ENCODE results near the gene CTSZ. TPM values are rescaled to one million over a fixed set of nuclear protein-coding genes. Genes with fewer than 3 reads are reported as not detected.

The CTSZ gene
- total and polyA plus RNA-seq, 5 donors from 2014 or later: 1.8 to 26.6 (median 3.2) TPM

DNA sequence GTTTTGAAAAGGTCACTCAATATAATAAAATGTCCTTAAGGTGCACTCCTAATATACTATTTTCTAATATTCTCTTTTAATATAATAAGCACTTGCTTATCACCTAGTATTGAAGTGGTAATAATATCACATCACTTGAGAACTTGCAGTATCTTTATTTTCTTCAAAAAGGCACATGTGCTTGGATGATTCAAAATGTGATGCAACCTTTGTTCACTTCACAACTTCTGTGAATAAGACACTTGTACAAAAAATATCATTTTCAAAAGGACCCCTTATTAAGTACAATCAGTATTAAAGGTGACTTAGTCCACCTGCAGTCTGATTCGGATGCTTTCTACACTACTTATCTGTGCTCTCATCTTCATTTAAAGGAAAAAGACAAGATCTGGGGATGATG, 32.2 kb upstream of the CTSZ start:
- H3K4me3 Mint-ChIP-seq: peak overlapping the region in 1 of 4 donors; percentile 96
- H3K9me3 ChIP-seq (ENCODE audit: control insufficient read depth in 2 of 2, low read length in 2 of 2): no peaks in the 10 kb centered on the region
- peaks cover 43% of the 10 kb centered on the region for H3K4me1 ChIP-seq (ENCODE audit: control insufficient read depth, insufficient read depth, low read length, poor library complexity, severe bottlenecking)
- peaks cover 44 to 68% (median 57%) of the 10 kb centered on the region in 4 donors for H3K4me1 Mint-ChIP-seq
- H3K27ac ChIP-seq (ENCODE audit: insufficient read depth, low read length, poor library complexity, severe bottlenecking): no peak overlapping the region
- ATAC-seq (ENCODE audit: low read depth in 2 of 2) (no peak), DNase-seq (no peak)
- peaks cover 43% of the 10 kb centered on the region for H3K36me3 Mint-ChIP-seq
- peak overlapping the region; percentile 38 for H3K4me3 ChIP-seq (ENCODE audit: low read depth, low read length)
- H3K27ac Mint-ChIP-seq: no peak overlapping the region
- no peaks in the 10 kb centered on the region for H3K27me3 Mint-ChIP-seq
- H3K36me3 ChIP-seq (ENCODE audit: control insufficient read depth, insufficient read depth, low read length): peaks cover 39% of the 10 kb centered on the region
- H3K9me3 Mint-ChIP-seq: no peaks in the 10 kb centered on the region
- H3K27me3 ChIP-seq (ENCODE audit: control insufficient read depth, insufficient read depth, low read length): no peaks in the 10 kb centered on the region

DNA sequence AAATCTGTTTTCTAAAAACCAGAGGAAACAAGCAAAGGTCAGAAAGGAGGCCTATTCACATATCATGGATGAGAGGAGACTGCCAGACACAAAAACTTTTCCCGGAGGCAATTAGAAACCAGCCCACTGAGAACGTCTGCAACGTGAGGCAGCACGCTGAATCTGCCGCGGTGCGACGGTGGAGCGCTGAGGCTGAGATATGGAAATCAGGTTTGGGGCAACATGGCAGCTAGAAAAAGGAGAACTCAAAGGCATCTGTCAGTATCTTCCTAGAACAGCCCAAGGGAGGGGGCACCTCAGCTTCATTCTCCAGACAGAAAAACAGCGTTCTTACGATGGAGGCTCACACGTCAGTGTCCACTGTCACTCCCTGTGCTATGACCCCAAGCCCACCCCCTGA, 30.3 kb upstream of the CTSZ start:
- Mint-ChIP-seq H3K9me3 (no peaks in the 10 kb centered on the region), H3K4me1 (peaks cover 38 to 65% (median 52%) of the 10 kb centered on the region in 4 donors), H3K36me3 (peaks cover 43% of the 10 kb centered on the region), H3K4me3 (peak overlapping the region in 1 of 4 donors; percentile 27), H3K27ac (peak overlapping the region in 1 of 3 donors; percentile 6), H3K27me3 (no peaks in the 10 kb centered on the region)
- no peak for DNase-seq
- Histone ChIP-seq H3K27ac (ENCODE audit: insufficient read depth, low read length, poor library complexity, severe bottlenecking) (no peak overlapping the region), H3K4me3 (ENCODE audit: low read depth, low read length) (no peak overlapping the region), H3K4me1 (ENCODE audit: control insufficient read depth, insufficient read depth, low read length, poor library complexity, severe bottlenecking) (peaks cover 41% of the 10 kb centered on the region), H3K36me3 (ENCODE audit: control insufficient read depth, insufficient read depth, low read length) (peaks cover 39% of the 10 kb centered on the region), H3K9me3 (ENCODE audit: control insufficient read depth in 2 of 2, low read length in 2 of 2) (no peaks in the 10 kb centered on the region), H3K27me3 (ENCODE audit: control insufficient read depth, insufficient read depth, low read length) (no peaks in the 10 kb centered on the region)
- ATAC-seq (ENCODE audit: low read depth in 2 of 2): no peak

DNA sequence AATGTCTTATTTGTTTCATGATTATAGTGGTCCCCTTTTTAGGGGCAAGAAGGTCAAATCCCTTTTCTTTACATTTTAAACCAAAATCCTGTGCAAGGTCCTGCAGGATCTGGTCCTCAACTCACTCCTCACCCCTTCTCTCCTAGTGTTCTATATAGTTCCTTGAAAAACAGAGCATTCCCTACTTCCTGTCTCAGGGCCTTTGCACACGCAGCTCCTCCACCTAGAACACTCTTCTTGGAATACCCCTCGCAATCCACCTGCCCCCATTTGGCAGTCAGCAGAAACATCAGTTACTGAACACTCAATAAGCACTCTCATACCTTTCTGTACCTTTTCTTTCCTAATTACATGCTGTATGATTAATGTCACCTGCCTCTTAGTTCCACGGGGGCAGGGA, 28.3 kb upstream of the CTSZ start:
- Histone ChIP-seq H3K9me3 (ENCODE audit: control insufficient read depth in 2 of 2, low read length in 2 of 2) (no peaks in the 10 kb centered on the region), H3K4me3 (ENCODE audit: low read depth, low read length) (no peak overlapping the region)

DNA sequence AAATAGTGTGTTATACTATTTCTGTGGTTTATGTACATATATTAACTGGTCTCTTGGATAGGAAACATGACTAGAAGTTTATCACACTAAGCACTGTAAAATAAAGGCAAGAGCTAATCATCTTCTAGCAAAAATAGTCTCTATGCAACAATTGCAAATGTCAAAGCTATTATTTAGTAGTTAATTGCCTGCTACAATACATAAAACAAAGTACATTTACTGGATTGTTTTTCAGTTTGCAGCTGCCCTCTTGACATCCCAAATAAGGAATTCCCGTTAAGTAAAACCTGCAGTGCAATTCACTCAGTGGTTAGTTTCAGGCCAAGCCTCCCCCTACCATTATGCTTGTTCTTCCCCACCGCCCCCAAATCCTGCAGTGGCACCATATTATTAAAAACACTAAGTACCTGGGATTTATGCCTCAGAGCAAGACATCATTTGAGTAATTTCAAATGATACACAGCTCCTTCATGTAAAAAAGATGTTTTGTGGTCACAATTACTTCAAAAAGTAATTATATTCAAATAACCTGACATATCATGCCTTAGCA, 26.6 kb upstream of the CTSZ start:
- peaks cover 28 to 61% (median 49%) of the 10 kb centered on the region in 4 donors for H3K4me1 Mint-ChIP-seq
- peaks cover 38% of the 10 kb centered on the region for H3K4me1 ChIP-seq (ENCODE audit: control insufficient read depth, insufficient read depth, low read length, poor library complexity, severe bottlenecking)
- peak overlapping the region in 1 of 3 donors; percentile 73 for H3K27ac Mint-ChIP-seq
- H3K9me3 Mint-ChIP-seq: no peaks in the 10 kb centered on the region
- no peaks in the 10 kb centered on the region for H3K9me3 ChIP-seq (ENCODE audit: control insufficient read depth in 2 of 2, low read length in 2 of 2)
- no peak overlapping the region for H3K4me3 ChIP-seq (ENCODE audit: low read depth, low read length)
- ATAC-seq (ENCODE audit: low read depth in 2 of 2): no peak
- peak overlapping the region in 3 of 4 donors; percentile 41 to 82 (median 44) for H3K4me3 Mint-ChIP-seq
- DNase-seq: no peak
- peaks cover 52% of the 10 kb centered on the region for H3K36me3 ChIP-seq (ENCODE audit: control insufficient read depth, insufficient read depth, low read length)
- H3K36me3 Mint-ChIP-seq: peaks cover 45% of the 10 kb centered on the region
- H3K27me3 ChIP-seq (ENCODE audit: control insufficient read depth, insufficient read depth, low read length): no peaks in the 10 kb centered on the region
- H3K27me3 Mint-ChIP-seq: no peaks in the 10 kb centered on the region
- H3K27ac ChIP-seq (ENCODE audit: insufficient read depth, low read length, poor library complexity, severe bottlenecking): peak overlapping the region; percentile 90

More for the DNA sequence above, 28.3 kb upstream of the CTSZ start:
- Mint-ChIP-seq H3K9me3 (no peaks in the 10 kb centered on the region), H3K4me3 (peak overlapping the region in 2 of 4 donors; percentile 68 to 72), H3K4me1 (peaks cover 33 to 62% (median 47%) of the 10 kb centered on the region in 4 donors), H3K36me3 (peaks cover 42% of the 10 kb centered on the region), H3K27me3 (no peaks in the 10 kb centered on the region), H3K27ac (peak overlapping the region in 1 of 3 donors; percentile 93)
- no peak for DNase-seq
- H3K27ac ChIP-seq (ENCODE audit: insufficient read depth, low read length, poor library complexity, severe bottlenecking): no peak overlapping the region
- no peak for ATAC-seq (ENCODE audit: low read depth in 2 of 2)
- peaks cover 40% of the 10 kb centered on the region for H3K36me3 ChIP-seq (ENCODE audit: control insufficient read depth, insufficient read depth, low read length)
- no peaks in the 10 kb centered on the region for H3K27me3 ChIP-seq (ENCODE audit: control insufficient read depth, insufficient read depth, low read length)
- peaks cover 37% of the 10 kb centered on the region for H3K4me1 ChIP-seq (ENCODE audit: control insufficient read depth, insufficient read depth, low read length, poor library complexity, severe bottlenecking)

DNA sequence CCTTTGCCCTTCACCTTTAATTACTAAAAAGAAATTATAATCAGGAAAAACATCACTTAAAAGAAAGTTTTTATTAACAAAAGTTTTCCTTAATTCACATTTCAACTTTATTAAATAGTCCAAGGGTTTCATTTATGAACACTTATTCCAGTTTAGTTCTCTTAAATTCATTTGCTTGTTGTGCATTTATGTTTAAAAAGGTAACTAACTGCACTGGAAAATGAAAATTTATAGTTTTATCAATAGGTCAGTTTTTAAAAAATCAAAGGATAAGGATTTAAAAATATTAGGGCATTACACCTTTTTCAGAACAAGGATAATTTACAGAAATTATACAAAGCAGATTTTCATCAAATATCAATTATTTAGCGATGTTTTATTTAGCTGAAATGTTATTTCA, 26.0 kb upstream of the CTSZ start:
- H3K4me1 ChIP-seq (ENCODE audit: control insufficient read depth, insufficient read depth, low read length, poor library complexity, severe bottlenecking): peaks cover 44% of the 10 kb centered on the region
- H3K27ac ChIP-seq (ENCODE audit: insufficient read depth, low read length, poor library complexity, severe bottlenecking): peak overlapping the region; percentile 90
- peak overlapping the region; percentile 71 for H3K4me3 ChIP-seq (ENCODE audit: low read depth, low read length)
- H3K27me3 Mint-ChIP-seq: no peaks in the 10 kb centered on the region
- H3K27ac Mint-ChIP-seq: peak overlapping the region; percentile 80 to 95 (median 95)
- H3K36me3 Mint-ChIP-seq: peaks cover 45% of the 10 kb centered on the region
- peaks cover 57% of the 10 kb centered on the region for H3K36me3 ChIP-seq (ENCODE audit: control insufficient read depth, insufficient read depth, low read length)
- DNase-seq (no peak), ATAC-seq (ENCODE audit: low read depth in 2 of 2) (no peak)
- H3K27me3 ChIP-seq (ENCODE audit: control insufficient read depth, insufficient read depth, low read length): no peaks in the 10 kb centered on the region
- peak overlapping the region; percentile 88 to 96 (median 90) for H3K4me3 Mint-ChIP-seq
- H3K9me3 Mint-ChIP-seq: no peaks in the 10 kb centered on the region
- H3K9me3 ChIP-seq (ENCODE audit: control insufficient read depth in 2 of 2, low read length in 2 of 2): no peaks in the 10 kb centered on the region
- H3K4me1 Mint-ChIP-seq: peaks cover 29 to 64% (median 51%) of the 10 kb centered on the region in 4 donors

DNA sequence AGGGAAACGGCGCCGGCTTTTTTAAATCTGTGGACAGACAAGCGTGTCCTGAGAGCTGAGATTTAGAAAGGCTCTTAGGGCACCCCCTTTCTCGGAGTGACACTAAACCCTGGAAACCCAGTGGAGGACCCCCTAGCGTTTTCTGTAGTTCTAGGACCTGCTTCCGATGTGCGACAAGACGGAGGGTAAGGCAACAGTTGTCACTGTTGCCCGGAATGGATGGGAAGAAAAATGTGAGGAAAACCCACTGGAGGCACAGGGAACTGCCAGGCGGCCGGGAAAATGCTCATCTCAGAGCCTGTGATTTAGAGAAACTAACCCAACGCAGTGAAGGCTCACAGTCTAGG, 25.6 kb upstream of the CTSZ start:
- Histone ChIP-seq H3K36me3 (ENCODE audit: control insufficient read depth, insufficient read depth, low read length) (peaks cover 57% of the 10 kb centered on the region), H3K9me3 (ENCODE audit: control insufficient read depth in 2 of 2, low read length in 2 of 2) (no peaks in the 10 kb centered on the region), H3K4me3 (ENCODE audit: low read depth, low read length) (peak overlapping the region; percentile 71), H3K4me1 (ENCODE audit: control insufficient read depth, insufficient read depth, low read length, poor library complexity, severe bottlenecking) (peaks cover 47% of the 10 kb centered on the region), H3K27ac (ENCODE audit: insufficient read depth, low read length, poor library complexity, severe bottlenecking) (peak overlapping the region; percentile 90), H3K27me3 (ENCODE audit: control insufficient read depth, insufficient read depth, low read length) (no peaks in the 10 kb centered on the region)
- peak overlapping the region; percentile 80 to 95 (median 95) for H3K27ac Mint-ChIP-seq
- H3K4me1 Mint-ChIP-seq: peaks cover 25 to 64% (median 51%) of the 10 kb centered on the region in 4 donors
- H3K4me3 Mint-ChIP-seq: peak overlapping the region; percentile 88 to 96 (median 90)
- no peaks in the 10 kb centered on the region for H3K27me3 Mint-ChIP-seq
- no peaks in the 10 kb centered on the region for H3K9me3 Mint-ChIP-seq
- ATAC-seq (ENCODE audit: low read depth in 2 of 2) (peak in 1 of 2 donors; percentile 2), DNase-seq (no peak)
- H3K36me3 Mint-ChIP-seq: peaks cover 45% of the 10 kb centered on the region

DNA sequence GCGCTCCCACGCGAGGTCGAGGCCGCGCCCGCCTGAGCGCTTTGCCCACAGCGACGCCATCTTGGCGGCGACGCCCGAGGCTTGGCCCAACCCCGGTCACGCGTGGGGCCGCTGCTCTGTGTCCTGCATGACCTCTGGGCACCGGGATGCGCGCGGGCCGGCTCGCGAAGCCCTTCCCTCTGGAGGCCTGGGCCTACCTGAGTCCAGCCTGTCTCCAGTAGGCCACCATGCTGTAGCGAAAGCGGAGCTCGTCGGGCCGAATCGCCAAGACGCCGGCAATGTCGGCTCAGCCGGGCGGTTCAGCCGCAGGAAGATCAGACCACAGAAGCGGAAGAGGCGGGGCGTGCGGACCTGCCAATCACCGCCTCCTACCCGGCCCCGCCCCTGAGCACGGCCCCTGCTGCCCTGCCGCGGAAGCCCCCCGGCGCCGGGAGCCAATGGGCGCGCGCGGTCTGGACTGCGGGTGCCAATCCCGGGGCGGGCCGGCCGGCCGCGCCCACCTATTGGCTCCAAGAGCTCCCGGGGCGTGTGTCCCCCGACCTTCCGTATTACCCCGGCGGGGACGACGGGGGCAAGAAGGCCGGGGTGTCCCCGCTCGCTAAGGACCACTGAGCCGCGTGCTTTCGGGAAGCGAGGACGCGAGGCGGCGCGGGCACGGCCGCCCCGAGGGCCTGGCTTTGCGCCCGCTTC, 25.1 kb upstream of the CTSZ start, which contains the start of gene ATP5F1E:
TSS of gene ATP5F1E (minus strand) at position 313 of the 690 bp plus-strand sequence. CDS start at position 229, 84 bp downstream.
- Histone ChIP-seq H3K9me3 (ENCODE audit: control insufficient read depth in 2 of 2, low read length in 2 of 2) (no peaks in the 10 kb centered on the region), H3K27me3 (ENCODE audit: control insufficient read depth, insufficient read depth, low read length) (no peaks in the 10 kb centered on the region), H3K4me1 (ENCODE audit: control insufficient read depth, insufficient read depth, low read length, poor library complexity, severe bottlenecking) (peaks cover 53% of the 10 kb centered on the region), H3K36me3 (ENCODE audit: control insufficient read depth, insufficient read depth, low read length) (peaks cover 57% of the 10 kb centered on the region), H3K4me3 (ENCODE audit: low read depth, low read length) (peak within 1 kb of the TSS; percentile 91), H3K27ac (ENCODE audit: insufficient read depth, low read length, poor library complexity, severe bottlenecking) (peak within 1 kb of the TSS; percentile 90)
- Mint-ChIP-seq H3K27ac (peak within 1 kb of the TSS; percentile 93 to 95 (median 95)), H3K36me3 (peaks cover 44% of the 10 kb centered on the region), H3K27me3 (no peaks in the 10 kb centered on the region), H3K4me3 (peak within 1 kb of the TSS; percentile 90 to 96 (median 94)), H3K4me1 (peaks cover 29 to 64% (median 54%) of the 10 kb centered on the region in 4 donors), H3K9me3 (no peaks in the 10 kb centered on the region)
- DNase-seq (peak; percentile 97 to 98 (median 97)), ATAC-seq (ENCODE audit: low read depth in 2 of 2) (peak; percentile 97 to 98)
